ENCODE measurements around the gene RNASEH2B.

Gene RNASEH2B

GRCh38 chr13:50908371-50908770, 1.2 kb upstream of the RNASEH2B start:
- DNase-seq = no peak

DNA sequence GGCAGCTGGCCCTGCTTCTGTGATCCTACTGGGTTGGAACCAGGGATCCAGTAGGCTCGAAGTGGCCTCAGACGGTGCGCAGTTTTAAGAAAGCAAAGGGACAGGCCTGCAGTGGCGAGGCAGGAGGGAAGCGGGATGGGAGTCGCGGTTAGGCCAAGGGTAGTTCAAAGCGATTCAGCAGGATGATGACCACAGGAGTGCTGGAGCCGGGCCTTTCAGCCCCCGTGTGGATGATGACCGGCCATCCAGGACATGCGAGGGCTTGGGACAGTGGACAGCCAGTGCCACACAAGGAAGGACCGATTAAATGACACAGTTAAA, 854 bp downstream of the RNASEH2B start:
- no peak for DNase-seq

GRCh38 chr13:50911081-50911631, 1.6 kb downstream of the RNASEH2B start:
- DNase-seq = no peak

DNA sequence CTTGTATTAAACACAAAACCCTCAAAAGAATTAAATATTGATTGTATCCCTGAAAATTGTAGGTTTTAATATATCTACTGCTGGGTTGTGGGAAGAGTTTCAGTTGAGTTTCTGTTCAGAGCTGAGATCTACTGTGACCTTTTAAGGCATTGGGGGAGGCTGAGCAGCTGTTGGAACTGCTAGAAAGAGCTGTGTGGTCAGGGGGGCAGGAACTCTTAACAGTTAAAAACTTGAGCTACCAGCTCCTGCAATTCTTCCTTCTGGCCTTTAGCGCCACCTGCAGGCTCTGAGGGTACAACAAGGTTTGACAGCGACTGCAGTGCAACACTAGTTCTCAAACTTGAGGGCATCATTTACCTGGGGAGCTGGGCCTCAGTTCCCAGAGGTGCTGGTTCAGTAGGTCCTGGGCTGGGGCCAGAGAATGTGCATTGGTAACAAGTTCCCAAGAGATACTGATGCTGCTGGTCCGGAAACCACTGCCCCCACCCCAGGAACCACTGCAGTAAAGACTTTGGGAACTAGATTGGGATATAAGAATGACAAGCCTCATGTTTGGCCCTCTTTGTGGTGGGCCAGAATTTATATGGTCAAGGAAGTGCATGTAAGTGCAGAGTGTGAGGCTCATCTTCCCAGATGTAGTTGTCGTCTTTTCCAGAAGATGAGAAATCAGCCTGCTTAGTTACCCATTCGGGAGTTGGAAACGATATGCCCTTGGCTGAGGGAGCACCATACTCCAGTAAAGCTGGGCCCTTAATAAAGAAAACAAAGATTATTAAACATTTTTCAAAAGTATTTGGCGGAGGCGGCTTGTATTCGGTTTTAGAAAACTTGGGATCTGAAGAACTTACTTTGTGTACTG, 2.6 kb downstream of the RNASEH2B start:
- DNase-seq = peak; percentile 80

GRCh38 chr13:50912851-50913250, 3.3 kb downstream of the RNASEH2B start:
- no peak for DNase-seq

DNA sequence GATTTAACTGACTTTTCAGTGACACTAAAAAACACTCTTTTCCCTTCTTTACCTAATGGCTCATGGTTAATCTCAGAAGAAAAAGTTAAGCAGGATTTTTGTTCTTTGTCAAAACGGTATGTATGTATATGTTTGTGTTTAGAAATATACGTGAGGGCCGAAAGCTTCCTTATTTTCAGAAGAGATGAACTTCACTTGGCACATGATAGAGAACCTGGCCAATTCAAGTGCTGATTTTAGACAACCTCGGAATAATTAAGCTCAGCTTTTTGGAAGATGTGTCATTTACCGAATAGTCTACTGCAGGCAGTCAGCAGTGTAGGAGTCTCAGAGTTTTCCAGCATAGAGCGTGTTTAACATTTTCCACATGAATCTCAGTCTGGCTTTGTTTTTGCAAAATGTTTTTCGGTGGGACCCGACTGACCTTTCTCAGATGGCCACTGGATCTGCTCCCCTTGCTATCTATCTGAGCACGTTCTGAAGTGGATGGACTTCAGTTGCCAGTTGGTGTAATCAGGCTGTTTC, 4.6 kb downstream of the RNASEH2B start:
- DNase-seq = no peak

DNA sequence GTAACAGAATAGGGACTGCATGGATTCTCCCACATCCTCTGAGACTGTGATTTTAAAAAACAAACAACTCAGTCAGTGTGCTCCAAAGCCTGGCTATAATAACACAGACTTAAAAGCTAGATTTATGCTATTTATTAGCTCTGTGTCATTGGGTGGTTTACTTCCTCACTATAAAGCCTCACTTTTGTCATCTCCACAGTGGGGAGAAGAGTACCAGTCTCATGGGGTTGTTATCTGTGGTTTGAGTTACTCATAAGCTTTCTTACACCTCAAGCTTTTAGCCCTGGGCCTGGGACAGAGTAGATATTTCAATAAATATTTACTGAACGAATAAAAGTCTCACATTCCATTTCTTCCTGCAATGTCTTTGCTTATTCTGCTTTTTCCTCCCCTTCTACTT, 5.3 kb downstream of the RNASEH2B start:
- no peak for DNase-seq

- DNase-seq = no peak
Observed at GRCh38 chr13:50915565-50915964, 6.0 kb downstream of the RNASEH2B start.

DNA sequence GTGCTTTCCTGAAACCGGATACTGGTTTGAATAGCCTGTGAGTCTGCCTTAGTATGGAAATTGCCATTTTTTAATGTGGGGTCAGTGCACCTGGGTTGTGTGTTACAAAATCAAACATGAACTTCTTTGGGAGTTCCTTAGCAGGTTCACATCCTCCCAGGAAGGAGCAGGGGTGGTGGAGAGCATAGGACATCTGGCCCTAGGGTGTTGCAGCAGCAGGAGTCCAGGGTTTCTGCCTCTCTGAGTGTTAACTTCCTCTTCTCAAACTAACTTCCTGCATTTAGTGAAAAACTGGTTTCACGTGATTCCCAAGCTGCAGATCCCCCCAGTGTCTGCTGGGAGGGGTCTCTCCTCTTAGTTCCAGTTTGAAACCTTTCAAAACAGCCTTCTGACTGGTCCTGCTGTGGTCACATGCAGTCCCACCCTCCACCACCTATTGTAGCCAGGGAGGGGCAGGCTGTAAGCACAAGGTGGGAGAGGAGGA, 7.2 kb downstream of the RNASEH2B start:
- DNase-seq = no peak

- no peak for DNase-seq
Observed at GRCh38 chr13:50917572-50917971, 8.0 kb downstream of the RNASEH2B start.

- no peak for DNase-seq
Observed at GRCh38 chr13:50918567-50918966, 9.0 kb downstream of the RNASEH2B start.

GRCh38 chr13:50919277-50919676, 9.7 kb downstream of the RNASEH2B start:
- DNase-seq = no peak

DNA sequence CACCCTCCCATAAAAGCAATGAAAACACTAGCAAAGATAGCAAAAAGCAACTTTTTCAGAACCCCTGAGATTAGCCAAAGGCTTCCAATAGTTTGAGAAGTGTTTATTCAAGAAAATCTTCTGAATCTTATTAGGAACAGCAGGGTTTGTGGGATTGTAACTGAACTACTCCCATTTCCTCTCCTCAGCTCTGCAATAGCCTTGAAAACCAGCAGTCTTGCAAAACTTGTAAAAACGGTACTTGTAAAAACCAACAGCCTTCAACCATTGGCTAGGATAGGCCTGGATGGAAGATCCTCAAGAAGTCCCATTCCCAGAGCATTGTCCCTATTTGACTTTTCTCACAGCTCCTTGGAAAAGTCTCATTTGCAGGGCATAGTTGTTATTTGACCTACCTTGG, 12.1 kb downstream of the RNASEH2B start:
- DNase-seq = no peak

DNA sequence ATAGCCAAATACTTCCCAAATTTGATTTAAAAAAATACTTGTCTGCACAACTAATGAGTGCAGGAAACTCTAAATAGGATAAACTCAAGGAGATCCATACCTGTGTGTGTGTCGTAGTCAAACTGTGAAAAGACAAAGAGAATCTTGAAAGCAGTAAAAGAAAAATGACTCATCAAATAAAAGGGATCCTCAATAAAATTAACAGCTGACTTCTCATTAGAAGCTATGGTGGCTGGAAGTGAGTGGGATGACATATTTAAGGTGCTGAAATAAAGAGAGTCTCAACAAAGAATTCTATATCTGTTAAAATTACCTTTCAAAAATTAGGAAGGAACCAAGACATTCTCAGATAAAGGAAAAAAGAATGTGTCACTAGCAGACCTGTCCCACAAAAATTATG, 13.7 kb downstream of the RNASEH2B start:
- DNase-seq = no peak

DNA sequence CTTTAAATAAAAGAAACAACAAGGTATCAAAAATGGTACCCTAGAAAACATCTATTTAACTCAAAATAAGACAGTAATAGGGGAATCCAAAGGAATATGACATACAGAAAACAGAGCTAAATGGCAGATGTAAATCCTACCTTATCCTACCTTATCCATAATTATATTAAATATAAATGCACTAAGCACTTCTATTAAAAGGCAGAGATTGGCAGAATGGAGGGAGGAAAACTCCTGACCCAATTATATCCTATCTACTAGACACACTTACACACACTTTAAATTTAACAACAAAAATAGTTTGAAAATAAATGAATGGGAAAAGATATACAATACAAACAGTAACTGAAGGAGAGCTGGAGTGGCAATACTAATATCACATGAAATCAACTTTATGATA, 14.4 kb downstream of the RNASEH2B start:
- no peak for DNase-seq

DNA sequence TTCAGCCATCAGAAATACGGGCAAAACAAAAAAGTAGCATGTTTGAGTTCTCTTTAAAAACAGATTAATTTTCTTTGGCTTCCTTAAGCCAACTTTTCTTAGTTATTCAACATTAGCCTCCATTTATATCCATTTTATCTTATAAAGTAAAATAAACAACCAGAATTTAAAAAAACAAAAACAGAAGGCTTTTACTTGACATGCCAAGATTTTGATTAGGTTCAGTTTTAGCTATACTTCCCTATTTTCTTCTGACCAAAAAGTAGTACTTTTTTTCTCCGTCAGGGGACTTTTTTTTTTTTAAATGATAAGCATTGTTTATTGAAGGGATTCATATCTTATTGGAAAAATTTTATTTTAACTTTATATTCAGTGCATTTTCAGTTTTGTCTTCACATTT, 18.1 kb downstream of the RNASEH2B start:
- no peak for DNase-seq

GRCh38 chr13:50928102-50928501, 18.5 kb downstream of the RNASEH2B start:
- no peak for DNase-seq

GRCh38 chr13:50928659-50929462, 19.3 kb downstream of the RNASEH2B start:
- no peak for DNase-seq

DNA sequence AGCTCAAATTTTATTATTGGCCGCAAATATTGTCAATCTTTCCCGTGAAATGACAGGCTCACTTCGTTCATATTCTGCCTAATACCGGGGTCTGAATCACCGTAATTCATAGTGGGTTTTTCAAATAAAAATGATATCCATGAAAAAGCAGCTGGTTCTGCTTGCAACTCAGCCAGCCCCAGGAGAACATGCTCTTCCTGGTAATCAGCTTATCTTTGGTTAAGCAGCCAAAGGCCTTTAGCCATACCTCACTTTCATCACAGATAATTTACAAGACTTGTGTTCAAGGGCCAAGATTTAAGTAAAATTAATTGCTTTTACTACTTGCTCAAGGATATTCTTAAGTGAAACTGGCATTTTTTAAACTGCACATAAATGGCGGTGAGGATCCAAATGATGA, 22.5 kb downstream of the RNASEH2B start:
- no peak for DNase-seq

GRCh38 chr13:50934735-50935435, 25.3 kb downstream of the RNASEH2B start:
- no peak for DNase-seq

- no peak for DNase-seq
Observed at GRCh38 chr13:50936679-50937078, 27.1 kb downstream of the RNASEH2B start.

DNA sequence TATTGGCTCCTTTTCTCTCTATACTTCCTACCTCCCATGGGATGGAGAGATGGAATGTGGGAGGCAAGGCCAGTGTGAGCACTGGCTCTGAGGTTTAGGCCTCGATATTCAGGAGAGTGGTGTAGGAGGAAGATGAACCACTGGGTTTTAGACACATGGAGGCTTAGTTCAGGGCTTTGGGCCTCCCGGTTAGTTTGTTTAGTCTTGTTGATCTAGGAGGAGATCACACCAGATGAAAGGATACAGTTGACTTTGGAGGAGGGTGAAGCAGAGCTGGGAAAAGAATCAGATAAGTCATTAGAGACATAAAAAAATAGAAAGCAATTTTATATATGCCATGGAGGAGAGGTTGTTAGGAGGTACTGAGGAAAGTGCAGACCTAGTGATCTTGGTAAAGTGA, 30.9 kb downstream of the RNASEH2B start:
- DNase-seq = no peak

DNA sequence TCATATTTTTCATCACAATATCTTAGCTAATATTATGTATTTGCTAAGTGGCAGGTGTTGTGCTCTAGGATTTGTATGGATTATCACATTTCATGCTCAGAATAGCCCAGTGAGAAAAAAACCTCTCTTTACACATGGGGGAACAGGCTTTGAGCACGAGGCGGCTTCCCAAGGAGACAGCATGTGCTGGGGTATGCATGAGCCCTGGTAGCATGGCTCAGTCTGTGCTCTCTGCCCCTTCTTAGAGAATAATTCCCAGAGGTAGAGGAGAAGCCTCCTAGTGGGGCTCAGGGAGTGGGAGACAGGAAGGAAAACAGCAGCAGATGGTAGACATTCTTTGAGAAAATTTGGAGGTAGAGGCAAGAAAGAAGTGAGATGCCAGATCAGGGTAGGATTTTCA, 31.6 kb downstream of the RNASEH2B start:
- no peak for DNase-seq
